ENCODE measurements around the gene PEX12.
"Not testable (repeated sequence)": the region's sequence is repeated elsewhere in the genome, so short reads cannot be mapped to it uniquely, and the experiment has no call there.

PEX12 gene

GRCh38 chr17:35540589-35541404, 37.6 kb downstream of the PEX12 start:
- peak overlapping the region; percentile 53 for H3K4me3 ChIP-seq (ENCODE audit: low read depth, low read length)
- TF ChIP-seq CTCF (conservative IDR thresholded peaks at IDR 0.05; ENCODE audit: low read depth, low read length): no peak
- DNase-seq (ENCODE audit: low read depth): peak; percentile 76

- no peak overlapping the region for H3K4me3 ChIP-seq (ENCODE audit: low read depth, low read length)
- DNase-seq (ENCODE audit: low read depth): no peak
- TF ChIP-seq CTCF (conservative IDR thresholded peaks at IDR 0.05; ENCODE audit: low read depth, low read length): no peak
Measured at GRCh38 chr17:35539659-35540026, 38.7 kb downstream of the PEX12 start.

GRCh38 chr17:35537601-35538141, 40.7 kb downstream of the PEX12 start, which contains the start of gene SLFN12L:
TSS of gene SLFN12L (minus strand) at chr17:35537678. CDS start at chr17:35522364, 15,314 bp downstream.
- H3K4me3 ChIP-seq (ENCODE audit: low read depth, low read length): no peak within 1 kb of the TSS
- no peak for TF ChIP-seq CTCF (conservative IDR thresholded peaks at IDR 0.05; ENCODE audit: low read depth, low read length)
- DNase-seq (ENCODE audit: low read depth): no peak

- H3K4me3 ChIP-seq (ENCODE audit: low read depth, low read length): no peak overlapping the region
- DNase-seq (ENCODE audit: low read depth): no peak
- TF ChIP-seq CTCF (conservative IDR thresholded peaks at IDR 0.05; ENCODE audit: low read depth, low read length): no peak
Measured at GRCh38 chr17:35536664-35537171, 41.7 kb downstream of the PEX12 start.

GRCh38 chr17:35535406-35535805, 43.0 kb downstream of the PEX12 start:
- not testable (repeated sequence) for DNase-seq (ENCODE audit: low read depth)

GRCh38 chr17:35534576-35535093, 43.7 kb downstream of the PEX12 start:
- no peak for TF ChIP-seq CTCF (conservative IDR thresholded peaks at IDR 0.05; ENCODE audit: low read depth, low read length)
- no peak overlapping the region for H3K4me3 ChIP-seq (ENCODE audit: low read depth, low read length)
- no peak for DNase-seq (ENCODE audit: low read depth)

More at GRCh38 chr17:35535406-35535805, 43.0 kb downstream of the PEX12 start:
- H3K4me3 ChIP-seq (ENCODE audit: low read depth, low read length): not testable (repeated sequence)

GRCh38 chr17:35531160-35531559, 47.2 kb downstream of the PEX12 start:
- H3K4me3 ChIP-seq (ENCODE audit: low read depth, low read length): no peak overlapping the region
- no peak for DNase-seq (ENCODE audit: low read depth)
- no peak for TF ChIP-seq CTCF (conservative IDR thresholded peaks at IDR 0.05; ENCODE audit: low read depth, low read length)

All from choroid plexus epithelial cell (primary cell).